ENCODE measurements around the gene GDAP2.
A peak's percentile ranks its signal among the peaks of the same experiment; 100 is the strongest.
"Not testable (repeated sequence)": the region's sequence is repeated elsewhere in the genome, so short reads cannot be mapped to it uniquely, and the experiment has no call there.

GDAP2 gene, protein sequence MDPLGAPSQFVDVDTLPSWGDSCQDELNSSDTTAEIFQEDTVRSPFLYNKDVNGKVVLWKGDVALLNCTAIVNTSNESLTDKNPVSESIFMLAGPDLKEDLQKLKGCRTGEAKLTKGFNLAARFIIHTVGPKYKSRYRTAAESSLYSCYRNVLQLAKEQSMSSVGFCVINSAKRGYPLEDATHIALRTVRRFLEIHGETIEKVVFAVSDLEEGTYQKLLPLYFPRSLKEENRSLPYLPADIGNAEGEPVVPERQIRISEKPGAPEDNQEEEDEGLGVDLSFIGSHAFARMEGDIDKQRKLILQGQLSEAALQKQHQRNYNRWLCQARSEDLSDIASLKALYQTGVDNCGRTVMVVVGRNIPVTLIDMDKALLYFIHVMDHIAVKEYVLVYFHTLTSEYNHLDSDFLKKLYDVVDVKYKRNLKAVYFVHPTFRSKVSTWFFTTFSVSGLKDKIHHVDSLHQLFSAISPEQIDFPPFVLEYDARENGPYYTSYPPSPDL

DNA sequence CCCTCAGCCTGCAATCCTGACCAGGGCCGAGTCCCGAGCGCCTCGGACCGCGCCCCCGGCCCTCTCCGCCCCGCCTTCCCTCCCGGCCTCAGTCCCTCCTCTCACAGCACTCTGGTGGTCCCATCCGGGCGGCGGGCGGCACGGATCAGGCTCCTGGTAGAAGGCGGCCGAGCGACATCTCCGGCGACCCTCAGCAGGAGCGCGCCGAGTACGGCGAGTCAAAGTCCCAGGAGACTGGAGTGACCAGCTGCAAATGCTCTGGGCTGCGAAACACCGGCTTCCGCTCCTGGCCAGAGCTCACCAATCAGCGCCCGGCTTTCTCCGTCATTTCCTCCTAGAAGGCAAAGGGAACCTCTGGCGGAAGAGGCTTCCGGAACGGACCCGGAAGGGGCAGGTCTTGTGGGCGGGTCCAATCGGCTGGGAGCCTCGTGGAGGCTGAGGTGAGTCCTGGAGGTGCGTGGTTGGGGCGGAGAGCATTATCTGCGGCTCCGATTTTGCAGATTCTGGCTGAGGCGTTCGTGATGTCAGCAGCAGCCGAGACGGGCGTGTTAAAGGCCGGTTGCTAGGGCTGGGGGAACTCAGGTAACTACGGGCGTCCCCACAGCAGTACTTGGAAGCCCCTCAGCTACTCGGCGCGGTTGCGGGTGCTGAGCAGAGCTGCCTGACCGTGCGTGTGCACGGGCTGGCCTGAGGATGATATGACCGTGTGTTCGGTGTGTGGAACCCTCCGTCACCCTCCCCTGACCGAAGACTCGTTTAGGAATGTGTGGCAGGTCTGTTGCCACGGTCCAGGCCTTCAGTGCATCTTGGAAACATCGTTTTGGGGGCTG is at the start of gene GDAP2, which contains the start of gene WDR3:
Gene GDAP2, minus strand, starts transcription at position 279 of the 830 bp plus-strand sequence. CDS start 9,264 bp downstream, outside the sequence.
Gene WDR3, plus strand, starts transcription at position 397 of the 830 bp plus-strand sequence. CDS start 3,581 bp downstream, outside the sequence.
- peak; percentile 60 to 97 (median 95) for DNase-seq

DNA sequence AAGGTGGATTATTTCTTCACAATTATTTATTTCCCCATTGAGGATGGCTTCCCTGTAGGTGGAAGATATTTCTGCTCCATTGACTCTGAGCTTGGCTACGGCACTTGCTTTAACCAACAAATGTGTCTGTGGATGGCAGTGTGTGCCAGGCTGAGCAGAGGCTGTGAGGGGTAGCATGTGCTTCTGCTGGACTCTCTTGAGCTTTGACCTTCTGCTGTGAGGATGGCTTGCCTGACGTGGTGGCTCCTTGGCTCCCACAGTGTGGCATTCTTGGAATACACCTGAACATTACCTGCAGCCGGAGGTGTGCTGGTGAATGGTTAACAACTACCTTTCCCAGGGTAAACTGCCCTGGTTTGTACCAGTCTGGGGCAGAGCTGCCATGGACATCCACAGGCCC is 47.0 kb upstream of the GDAP2 start:
- no peak for DNase-seq

DNA sequence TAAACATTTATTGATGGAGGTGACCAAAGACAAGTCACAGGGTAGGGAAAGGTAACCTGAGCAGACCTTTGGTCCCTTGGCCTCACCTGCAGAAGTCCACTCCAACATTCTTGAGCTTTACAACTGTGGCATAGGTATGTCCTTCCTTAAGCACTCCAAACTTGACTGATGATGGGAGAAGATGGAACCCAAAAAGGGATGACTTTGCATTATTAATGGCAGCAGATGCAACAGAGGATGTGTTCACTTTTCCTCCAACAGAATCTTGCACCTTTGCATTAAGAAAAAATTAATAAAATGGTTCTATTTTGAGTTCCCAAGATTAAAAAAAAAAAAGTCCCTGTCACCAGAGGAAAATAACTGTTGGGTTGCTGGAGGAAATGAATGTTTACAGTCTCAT is 42.4 kb upstream of the GDAP2 start:
- DNase-seq: no peak

DNA sequence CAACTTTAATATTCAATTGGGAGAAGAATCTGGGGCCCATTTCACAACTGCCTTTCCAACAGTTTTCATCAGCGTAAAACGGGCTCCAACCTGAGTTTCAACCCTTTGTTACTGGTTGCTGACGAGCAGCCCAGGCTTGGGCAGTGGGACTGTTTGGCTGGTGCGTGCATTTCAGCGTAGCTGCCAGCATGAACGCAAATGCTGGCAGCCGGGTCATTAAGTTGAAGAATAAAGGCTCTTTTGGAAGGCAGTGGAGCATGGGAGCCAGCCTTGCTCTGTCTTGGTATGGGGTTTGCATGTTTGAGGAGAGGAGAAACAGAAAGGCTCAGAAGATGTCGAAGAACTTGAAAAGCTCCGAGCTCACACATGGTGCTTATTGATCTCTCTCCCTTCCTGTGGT is 40.8 kb upstream of the GDAP2 start:
- peak in 1 of 14 donors; percentile 7 for DNase-seq

DNA sequence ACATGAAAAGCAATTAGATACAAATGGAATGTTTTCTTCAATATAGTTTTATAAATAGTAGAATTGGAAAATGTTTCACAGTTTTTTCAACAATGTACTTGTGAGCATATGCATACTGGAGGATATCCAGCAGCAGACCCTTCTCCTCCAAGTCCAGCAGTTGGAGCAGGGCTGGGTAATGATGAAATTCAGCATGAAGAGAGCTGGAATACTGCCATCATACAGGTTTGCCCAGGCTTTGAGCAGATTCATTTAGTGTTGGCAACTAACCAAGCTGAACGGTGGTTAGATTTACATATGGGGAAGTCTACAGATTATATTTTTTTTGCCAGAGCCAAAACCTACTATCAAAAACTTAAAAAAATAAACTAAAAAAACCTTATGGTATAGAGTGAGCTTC is 38.5 kb upstream of the GDAP2 start:
- no peak for DNase-seq

DNA sequence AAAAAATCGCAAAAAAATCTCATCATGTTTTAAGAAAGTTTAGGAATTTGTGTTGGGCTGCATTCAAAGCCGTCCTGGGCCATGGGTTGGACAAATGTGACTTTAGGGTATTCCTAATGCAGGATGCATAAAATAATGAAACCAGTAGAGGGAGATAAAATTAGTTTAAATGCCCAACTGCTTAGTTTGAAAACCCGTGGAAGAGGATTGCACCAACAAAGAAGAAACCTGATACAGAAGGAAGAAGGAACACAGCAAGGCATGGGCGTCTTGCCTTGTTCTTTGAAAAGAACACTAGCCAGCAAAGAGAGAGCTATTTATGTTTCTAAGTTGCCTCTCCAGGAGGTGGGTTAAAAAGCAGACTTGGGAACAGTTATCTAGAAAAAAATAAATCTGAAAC is 38.1 kb upstream of the GDAP2 start:
- no peak for DNase-seq

DNA sequence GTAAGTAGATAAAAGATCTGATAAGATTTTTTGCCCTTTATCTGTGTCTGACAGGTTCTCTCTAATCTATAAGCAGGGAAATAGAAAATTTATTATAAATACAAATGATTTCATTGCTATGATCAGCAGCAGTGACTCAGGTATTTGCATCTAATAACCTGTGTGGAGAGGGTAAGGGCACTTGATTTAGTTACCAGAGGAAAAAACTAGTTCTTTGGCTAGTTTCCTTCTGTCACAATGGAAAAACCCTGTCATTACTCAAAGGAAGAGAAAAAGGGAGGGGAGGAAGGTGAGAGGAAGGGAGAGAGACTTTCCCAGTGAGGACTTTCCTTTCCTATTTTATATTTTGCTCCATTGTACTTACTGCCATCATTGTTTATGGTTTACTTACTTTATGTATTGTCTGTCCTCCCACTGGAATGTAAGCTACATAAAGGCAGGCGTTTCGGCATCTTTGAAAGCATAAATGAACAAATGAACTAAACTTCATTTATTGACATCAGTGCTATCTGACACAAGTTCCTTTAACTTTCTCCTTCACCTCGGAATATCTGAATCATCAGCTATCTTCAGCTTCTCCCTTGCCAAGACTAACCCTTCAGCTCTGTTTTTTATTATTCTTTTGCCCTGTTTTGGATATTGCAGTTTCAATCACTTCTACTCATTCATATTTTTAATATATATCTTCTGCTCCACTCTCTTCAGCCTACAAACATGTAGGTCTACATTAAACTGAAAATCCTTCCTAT is 35.0 kb upstream of the GDAP2 start:
- DNase-seq: no peak

DNA sequence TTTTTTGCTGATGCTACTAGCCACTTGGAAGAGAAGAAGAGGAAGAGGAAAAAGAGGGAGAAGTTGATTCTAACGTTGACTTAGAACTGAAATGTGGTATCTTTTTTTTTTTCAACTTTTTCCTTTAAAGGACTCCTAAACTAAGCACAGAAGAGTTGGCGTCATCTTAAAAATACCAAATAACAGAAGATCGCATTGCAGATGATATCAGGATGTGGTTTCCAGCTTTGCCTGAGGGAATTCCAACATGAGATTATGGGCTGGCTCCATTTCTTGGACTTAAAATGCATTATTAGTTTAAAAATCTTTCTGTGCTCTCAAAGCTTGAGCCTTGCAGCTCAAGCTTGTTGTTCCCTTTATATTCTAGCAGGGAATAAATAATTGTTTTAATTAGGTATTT is 29.9 kb upstream of the GDAP2 start:
- DNase-seq: no peak

DNA sequence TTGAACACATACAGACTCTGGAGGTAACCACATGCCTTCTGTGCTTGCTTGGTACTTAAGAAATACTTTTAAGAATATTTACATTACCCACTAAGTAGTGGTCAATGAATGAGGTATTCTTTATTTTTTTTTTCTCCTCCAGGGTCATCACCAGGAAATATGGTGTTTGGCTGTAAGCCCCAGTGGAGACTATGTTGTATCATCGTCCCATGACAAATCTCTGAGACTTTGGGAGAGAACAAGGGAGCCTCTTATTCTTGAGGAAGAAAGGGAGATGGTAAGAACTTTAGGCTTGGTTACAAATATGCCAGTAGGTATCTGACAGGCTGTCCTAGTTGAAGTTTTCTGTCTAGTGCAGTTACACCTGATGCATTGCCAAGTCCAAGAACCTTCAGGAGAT is 23.0 kb upstream of the GDAP2 start:
- no peak for DNase-seq

DNA sequence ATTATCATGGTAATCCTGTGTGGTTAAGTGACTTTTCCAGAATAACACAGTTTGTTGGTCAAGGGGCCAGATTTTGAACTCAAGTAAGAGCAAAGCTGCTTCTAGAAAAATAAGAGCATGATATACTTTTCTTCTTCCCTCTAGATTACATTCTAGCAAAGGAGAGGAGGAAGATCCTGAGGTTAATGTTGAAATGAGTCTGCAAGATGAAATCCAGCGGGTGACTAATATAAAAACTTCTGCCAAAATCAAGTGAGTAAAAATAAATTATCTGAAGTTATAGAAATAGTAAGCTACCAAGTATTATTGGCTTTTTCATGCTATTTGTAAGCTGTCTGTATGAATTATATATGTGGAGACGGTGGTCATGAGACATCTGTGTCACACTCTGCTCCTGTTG is 12.9 kb upstream of the GDAP2 start:
- no peak for DNase-seq

DNA sequence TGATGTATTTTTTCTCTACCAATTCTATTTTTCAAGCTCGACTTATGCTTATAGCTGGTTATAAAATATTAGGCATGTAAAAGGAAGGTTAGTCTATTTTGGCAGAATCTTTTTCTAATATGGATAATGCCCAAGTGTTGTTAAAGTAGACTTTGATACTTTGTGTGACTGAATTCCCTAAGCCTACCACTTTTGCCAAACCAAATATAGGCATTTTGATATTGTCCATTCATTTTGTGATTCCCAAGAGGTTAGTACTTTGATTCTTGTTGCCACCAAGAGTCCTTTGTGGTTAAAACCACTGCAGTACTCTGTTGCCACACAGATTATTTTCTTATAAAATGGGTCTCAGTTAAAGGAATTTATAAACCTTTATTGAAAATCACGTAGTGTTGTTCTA is 4.3 kb upstream of the GDAP2 start:
- no peak for DNase-seq

DNA sequence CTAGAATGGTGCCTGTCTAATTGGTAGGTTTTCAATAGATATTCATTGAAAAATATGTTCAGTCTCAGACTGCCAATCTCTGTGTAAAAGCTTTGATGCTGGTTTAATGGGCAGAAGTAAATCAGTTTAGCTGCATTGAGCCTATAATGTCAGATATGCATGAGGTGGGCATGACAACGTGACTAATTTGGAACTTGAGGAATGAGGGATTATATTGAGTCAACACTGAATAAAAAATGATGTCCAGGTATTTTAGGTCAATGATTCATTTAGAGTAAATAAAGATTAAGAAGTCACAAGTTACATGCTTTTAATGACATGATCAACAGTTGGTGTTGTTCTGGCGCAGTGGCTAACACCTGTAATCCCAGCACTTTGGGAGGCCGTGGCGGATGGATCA is 3.2 kb upstream of the GDAP2 start:
- no peak for DNase-seq

DNA sequence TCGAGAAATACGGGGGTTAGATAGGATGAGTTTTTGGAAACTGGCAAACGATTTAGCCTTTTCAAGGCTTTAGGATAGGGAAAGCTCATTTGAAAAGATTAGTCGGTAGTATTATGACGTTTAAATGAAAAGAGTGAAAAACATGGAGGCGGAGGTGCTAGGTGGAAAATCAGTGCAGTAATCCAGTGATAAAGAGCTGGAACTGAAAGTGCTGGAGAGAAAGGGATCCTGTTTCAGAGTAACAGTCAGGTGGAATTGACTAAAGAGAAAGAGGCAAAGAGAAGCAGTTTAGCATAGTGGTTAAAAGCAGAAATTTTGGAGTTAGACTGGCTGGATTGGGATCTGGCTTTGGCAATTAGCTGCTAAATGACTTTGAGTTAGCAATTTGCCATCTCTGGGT is 1.1 kb upstream of the GDAP2 start:
- no peak for DNase-seq

DNA sequence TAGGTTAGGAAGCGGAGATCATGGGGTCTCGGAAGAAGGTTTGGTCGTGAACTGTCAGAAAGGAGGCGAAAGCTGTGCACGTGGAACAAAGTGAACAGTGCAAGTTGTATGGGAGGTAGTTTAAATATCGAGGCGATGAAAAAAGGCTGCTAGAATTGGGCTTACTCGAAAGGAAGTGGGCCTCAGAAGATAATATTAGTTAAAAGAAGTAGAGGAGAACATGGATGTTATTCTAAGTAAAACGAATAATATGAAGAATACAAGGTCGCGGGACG is 689 bp upstream of the GDAP2 start:
- no peak for DNase-seq

DNA sequence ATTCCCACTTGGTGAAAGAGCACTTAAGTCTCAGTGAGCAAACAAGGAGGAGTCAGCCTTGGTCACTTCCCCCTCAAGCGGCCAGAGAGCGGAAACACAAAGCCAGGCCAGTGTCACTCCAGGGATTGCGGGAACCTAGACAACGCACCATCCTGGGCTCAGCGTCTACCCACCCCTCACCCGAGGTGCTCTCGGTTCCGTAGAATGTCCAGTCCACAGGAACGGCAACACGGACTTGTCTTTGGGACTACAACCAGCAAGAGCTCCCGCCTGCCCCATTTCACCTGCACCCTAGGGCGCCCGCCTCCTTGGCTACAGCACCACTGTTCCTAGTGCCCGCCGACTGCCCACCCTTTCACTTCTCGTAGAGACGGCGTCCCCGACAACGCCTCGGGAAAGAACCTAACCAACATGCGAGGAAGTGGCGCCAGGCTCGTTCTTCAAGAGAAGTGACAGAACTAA is 509 bp downstream of the GDAP2 start:
- peak in 10 of 14 donors; percentile 35 to 82 (median 59) for DNase-seq

DNA sequence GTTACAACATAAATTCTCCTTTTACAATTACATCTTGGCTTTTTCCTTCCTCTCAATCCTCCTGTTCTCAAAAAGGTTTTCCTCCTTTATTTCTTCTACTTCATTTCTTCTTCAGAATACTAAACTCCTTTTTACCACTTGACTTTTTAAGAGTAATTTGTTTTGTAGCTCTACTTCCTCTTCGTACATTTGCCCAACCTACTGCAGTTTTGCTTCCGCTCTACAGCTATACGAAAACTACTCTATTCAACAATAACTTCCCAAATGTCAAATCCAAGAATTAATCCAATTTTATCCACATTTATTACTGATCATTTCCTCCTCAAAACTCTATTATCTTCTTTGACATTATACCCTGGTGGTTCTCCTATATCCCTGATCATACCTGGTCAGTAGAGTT is 3.4 kb downstream of the GDAP2 start:
- no peak for DNase-seq

DNA sequence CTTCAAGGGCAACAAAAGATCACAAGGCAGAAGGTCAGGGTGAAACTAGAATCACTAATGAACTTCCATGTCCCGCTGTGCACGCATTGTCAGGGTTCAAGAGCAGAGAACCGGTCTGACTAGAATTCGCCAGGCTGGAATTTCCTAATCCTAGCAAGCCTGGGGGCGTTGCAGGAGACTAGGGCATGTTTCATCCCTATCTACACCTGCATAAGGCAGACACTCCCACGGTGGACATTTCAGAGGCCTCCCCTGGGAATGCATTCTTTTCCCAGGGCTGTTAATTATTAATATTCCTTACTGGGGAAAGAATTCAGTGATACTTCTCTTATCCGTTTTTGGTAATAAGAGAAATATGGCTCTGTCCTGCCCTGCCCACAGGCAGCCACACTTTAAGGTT is 6.7 kb downstream of the GDAP2 start:
- DNase-seq: not testable (repeated sequence)

DNA sequence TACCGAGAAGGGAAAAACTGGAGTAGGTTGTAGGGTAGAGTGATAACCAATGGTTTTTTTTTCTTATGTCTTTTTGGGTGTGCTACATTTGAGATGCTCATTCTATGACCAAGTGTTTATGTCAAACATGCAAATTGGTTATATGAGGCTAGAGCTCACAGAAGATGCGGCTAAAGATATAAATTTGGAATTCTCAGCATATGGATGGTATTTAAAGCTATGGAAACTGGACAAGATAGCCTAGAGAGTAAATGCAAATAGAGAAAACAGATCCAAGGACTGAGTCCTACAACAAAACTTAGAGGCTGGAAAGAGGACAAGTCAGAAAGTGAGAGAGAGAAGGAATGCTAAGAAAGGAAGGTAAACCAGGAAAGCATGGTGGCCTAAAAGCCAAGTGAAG is 7.4 kb downstream of the GDAP2 start:
- no peak for DNase-seq

DNA sequence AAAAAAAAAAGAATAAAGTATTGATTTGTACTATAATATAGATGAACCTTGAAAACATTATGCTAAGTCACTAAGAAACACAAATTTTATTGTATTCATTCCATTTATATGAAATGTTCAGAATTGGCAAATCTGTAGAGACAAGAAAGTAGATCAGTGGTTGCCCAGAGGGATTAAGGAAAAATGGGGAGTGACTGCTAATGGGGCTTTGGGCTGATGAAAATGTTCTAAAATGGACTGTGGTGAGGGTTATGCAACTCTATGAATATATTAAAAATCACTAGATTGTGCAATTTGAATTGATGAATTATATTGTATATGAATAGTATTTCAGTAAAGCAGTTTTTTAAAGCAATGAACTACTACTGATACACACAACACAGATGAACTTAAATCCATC is 10.0 kb downstream of the GDAP2 start:
- DNase-seq: no peak

DNA sequence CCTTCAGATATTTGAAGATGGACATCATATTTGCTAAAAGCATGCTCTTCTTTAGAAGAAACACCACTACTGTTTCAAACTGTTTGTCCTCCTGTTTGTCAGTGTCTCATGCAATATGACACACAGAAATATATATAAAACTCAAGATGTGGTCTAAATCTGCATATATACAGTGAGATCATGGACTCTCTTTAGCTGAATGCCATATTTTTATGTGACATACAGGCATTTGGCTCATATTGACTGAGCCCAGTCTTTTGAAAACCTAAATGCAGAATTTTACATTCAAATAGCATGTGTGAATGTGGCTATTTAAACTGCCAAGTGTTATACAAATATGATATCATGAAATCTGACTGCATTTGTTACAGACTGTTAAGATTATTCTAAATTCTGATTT is 18.4 kb downstream of the GDAP2 start:
- DNase-seq: no peak

DNA sequence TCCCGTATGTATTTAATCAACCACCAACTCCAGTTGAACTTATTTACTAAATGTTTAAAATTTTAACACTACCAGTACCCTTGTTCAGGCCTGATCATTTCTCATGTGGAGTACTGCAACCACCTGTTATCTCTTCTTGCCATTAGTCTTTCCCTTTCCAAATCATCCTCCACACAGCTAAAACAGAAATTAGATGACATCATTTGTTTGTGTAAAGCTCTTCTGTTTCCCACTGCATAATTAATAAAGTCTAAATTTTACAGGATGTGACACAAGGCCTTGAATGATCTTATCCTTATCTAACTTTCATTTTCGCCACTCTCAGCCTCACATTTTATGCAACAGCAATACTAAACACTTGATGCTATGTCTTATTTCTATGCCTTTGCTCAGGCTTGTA is 24.4 kb downstream of the GDAP2 start:
- no peak for DNase-seq

DNA sequence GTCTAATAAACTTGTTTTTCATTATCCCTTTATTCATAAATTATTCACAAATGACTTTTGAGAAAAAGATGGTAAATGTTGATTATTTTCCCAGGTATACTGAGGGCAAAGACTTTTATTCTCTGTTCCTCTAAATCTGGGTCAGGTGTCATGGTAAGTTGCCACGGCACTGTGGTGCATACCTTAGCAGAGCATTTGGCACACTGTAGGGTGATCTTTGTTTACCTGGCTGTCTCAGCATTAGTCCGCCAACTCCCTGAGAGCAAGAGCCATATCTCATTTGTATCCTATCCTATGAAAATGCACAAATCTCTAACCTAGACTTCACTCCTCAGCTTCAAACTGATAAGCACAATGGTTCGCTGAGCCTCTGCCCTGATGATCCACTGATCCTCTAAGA is 24.9 kb downstream of the GDAP2 start:
- no peak for DNase-seq

DNA sequence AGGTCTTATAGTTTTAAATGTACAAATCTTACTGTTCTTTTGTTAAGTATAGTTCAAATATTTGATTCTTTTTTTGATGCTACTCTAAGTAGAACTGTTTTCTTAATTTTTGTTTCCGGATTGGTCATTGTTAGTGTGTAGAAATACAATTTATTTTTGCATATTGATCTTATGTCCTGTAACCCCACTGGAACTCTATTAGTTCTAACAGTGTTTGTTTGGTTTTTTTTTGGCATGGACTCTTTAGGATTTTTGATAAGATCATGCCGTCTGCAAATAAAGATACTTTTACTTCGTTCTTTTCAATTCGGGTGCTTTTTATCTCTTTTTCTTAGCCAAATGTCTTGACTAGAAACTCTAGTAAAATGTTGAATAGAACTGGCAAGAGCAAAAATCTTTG is 26.5 kb downstream of the GDAP2 start:
- DNase-seq: no peak
